IPS DF 6.9 (cell line): ENCODE measurements around the gene ZNF574.
"Not testable (repeated sequence)": the region's sequence is repeated elsewhere in the genome, so short reads cannot be mapped to it uniquely, and the experiment has no call there.

Experiments
- DNase-seq: peaks from one replicate; pipeline ENCODE4 v3.0.0-alpha.2; 2013; ENCODE audit warnings: low read depth, low spot score
- H3K27ac ChIP-seq: one replicate; pipeline ENCODE4 v1.5.1; 2013; ENCODE audit warnings: low read length, control low read depth
- H3K27me3 ChIP-seq: 2 replicates; pipeline ENCODE4 v1.6.1; 2013; ENCODE audit warnings: mild to moderate bottlenecking, low read length; ENCODE audit not compliant: control insufficient read depth, insufficient read depth
- H3K36me3 ChIP-seq: 2 replicates; pipeline ENCODE4 v1.6.1; 2013; ENCODE audit warnings: low read length; ENCODE audit not compliant: control insufficient read depth, insufficient read depth
- H3K4me1 ChIP-seq: 2 replicates; pipeline ENCODE4 v1.6.1; 2013; ENCODE audit warnings: low read length; ENCODE audit not compliant: control insufficient read depth, insufficient read depth
- H3K4me3 ChIP-seq: 2 replicates; pipeline ENCODE4 v1.5.1; 2013; ENCODE audit warnings: mild to moderate bottlenecking, low read length
- H3K9me3 ChIP-seq: 2 replicates; pipeline ENCODE4 v1.6.1; 2013; ENCODE audit warnings: low read length, inconsistent platforms; ENCODE audit not compliant: control insufficient read depth, insufficient read depth
- WGBS: extraction: QIAGEN DNeasy Blood & Tissue Kit; methylation state at CpG from one replicate; pipeline ENCODE4 v1.1.7; 2013; ENCODE audit warnings: mixed read lengths, missing lambda C conversion rate; ENCODE audit not compliant: insufficient read length, insufficient coverage; 5-methylcytosine and 5-hydroxymethylcytosine counted together

Gene ZNF574

DNA sequence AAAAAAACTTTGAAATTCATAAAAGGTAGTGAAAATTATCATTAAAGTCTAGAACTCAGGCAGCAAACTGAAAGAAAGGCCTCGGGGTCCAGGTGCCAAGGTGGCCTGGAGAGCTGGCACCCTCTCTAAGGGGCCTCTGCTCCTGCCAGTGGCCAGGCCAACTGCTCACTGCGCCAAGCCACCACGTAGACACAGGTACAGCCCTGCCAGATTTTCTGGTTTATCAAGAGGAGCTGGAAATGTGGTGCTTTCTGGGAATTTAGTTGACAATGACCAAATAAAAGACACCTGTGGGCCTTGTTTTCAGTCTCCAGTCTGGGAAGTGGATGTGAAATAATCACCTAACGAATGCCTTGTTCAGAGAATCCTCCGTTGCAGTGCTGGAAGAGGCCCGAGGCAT is 22.8 kb downstream of the ZNF574 start:
- H3K4me1 ChIP-seq: peaks cover 10% of the 10 kb centered on the region
- H3K9me3 ChIP-seq: no peaks in the 10 kb centered on the region
- H3K4me3 ChIP-seq: no peak overlapping the region
- no peaks in the 10 kb centered on the region for H3K27me3 ChIP-seq
- no peaks in the 10 kb centered on the region for H3K36me3 ChIP-seq
- no CpG with 5 or more reads among the region's 6 CpGs for WGBS
- H3K27ac ChIP-seq: no peak overlapping the region
- no peak for DNase-seq

DNA sequence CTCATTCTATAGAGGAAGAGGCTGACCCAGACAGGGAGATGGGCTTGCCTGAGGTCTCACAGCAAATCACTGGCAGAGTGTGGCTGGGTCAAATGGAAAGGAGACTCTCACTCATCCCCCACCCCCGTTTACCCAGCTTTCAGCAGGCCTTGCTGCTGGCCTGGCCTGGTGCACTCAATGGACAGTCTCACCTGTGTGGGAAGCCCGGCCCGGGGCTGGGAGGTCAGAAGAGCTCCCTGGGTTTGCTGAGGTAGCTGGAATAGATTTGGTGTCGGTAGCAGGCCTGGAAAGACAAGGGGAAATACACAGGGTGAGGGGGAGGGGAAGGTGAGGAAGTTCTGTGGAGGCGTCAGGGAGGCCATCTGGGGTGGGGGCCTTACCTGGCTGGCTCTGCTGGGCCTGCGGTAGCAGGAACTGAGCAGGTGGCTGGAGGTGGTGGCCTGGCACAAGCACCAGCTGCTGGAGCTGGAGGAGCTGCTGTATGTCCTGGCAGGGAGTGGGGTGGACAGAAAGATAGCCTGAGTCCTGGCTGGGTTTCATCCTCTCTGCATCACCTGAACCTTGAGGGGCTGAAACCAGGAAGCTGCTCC is 23.5 kb downstream of the ZNF574 start:
- Histone ChIP-seq H3K27ac (no peak overlapping the region), H3K9me3 (no peaks in the 10 kb centered on the region), H3K4me3 (no peak overlapping the region), H3K4me1 (peaks cover 10% of the 10 kb centered on the region), H3K27me3 (no peaks in the 10 kb centered on the region), H3K36me3 (no peaks in the 10 kb centered on the region)
- WGBS: no CpG with 5 or more reads among the region's 6 CpGs
- DNase-seq: no peak

DNA sequence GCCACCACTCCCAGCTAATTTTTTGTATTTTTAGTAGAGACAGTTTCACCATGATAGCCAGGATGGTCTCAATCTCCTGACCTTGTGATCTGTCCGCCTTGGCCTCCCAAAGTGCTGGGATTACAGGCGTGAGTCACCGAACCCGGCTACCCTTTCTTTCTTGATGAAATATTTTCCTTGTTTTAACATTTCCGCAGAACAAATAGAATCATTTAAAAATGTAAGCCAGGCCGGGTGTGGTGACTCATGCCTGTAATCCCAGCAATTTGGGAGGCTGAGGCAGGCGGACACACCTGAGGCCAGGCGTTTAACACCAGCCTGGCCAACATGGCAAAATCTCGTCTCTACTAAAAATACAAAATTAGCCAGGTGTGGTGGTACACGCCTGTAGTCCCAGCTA is 24.3 kb downstream of the ZNF574 start:
- H3K27me3 ChIP-seq, H3K36me3 ChIP-seq, H3K4me3 ChIP-seq, H3K4me1 ChIP-seq, H3K9me3 ChIP-seq, H3K27ac ChIP-seq, DNase-seq: not testable (repeated sequence)
- WGBS: no CpG with 5 or more reads among the region's 10 CpGs

DNA sequence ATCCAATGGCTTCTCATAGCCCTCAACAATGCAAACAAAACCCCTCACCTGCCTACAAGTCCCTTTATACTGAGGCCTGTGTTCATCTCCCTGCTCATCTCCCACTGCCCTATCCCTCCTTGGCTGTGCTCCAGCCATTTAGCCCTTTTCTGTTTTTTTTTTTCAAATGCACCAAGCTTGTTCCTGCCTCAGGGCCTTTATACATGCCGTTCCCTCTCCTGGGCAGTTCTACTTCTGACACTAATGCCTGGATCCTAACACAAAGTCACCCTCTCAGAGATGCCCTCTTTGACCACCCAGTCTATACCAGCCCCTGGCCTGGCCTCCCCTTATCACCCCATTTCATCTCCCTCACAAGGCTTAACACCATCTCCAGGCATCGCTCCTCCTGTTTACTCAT is 26.9 kb downstream of the ZNF574 start:
- no peaks in the 10 kb centered on the region for H3K27me3 ChIP-seq
- no peaks in the 10 kb centered on the region for H3K9me3 ChIP-seq
- H3K36me3 ChIP-seq: no peaks in the 10 kb centered on the region
- H3K4me3 ChIP-seq: no peak overlapping the region
- no peak for DNase-seq
- H3K4me1 ChIP-seq: peaks cover 5% of the 10 kb centered on the region
- H3K27ac ChIP-seq: no peak overlapping the region
- WGBS: no CpG with 5 or more reads among the region's 2 CpGs

DNA sequence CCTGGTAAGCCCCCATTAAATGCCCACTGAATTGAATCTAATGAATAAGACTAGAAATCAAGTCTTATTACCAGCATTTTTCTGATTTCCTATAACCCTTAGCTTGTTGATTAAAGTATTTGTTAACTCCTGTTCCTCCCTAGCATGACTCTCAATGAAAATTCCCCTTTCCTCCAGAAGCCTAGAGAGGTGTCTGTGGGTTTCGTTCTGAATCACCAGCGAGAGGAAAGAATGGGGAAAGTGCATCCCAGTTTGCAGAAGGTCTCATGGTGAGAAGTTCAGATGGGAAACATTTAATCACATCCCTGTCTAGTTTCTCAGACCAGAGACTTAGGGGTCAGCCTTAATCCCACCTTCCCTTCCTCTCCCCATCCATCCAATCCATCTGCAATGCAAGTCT is 29.4 kb downstream of the ZNF574 start:
- WGBS: no CpG with 5 or more reads among the region's 2 CpGs

DNA sequence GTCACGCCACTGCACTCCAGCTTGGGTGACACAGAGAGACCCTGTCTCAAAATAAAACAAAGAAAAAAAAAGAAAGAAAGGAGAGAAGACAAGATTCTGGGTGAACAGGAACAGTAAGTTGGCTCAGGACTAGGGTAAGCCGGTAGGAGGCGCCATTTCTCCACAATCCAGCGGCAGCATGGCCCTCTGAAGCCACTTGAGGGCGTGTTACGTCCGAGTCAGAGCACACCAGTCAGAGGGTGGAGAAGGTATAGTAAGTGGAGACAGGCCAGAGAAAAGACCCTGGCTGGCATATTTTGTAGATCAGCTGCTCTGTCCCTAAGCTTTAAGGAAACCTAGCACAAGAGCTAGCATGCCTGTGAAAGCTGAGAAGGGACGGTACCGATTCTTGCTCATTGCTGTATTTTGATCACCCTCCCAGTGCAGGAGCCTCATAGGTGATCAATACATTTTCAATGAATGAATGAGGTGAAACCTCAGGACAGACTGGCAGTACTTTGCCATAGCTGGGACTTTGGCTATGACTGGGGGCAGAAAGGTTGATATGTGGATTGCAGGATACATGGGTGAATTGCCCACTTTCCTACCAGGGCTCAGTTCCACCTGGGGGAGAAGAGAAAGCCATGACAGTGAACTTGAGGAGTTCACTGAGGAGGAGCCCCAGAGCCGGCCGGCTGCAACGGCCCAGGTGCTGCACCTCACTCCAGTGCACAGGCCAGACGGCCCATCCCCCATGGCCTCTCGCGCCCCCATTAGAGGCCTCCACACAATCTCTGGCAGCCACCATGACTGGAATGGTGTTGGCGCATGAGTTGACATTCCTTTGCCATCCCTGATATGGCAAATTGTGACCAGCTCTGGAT is 32.8 kb downstream of the ZNF574 start:
- peaks cover 1% of the 10 kb centered on the region; the same call in 1 of the 2 replicates for H3K4me1 ChIP-seq

More for the DNA sequence above, 29.4 kb downstream of the ZNF574 start:
- peaks cover 1% of the 10 kb centered on the region; the same call in 1 of the 2 replicates for H3K4me1 ChIP-seq
- DNase-seq: no peak
- H3K9me3 ChIP-seq: no peaks in the 10 kb centered on the region
- H3K27ac ChIP-seq: no peak overlapping the region
- H3K36me3 ChIP-seq: no peaks in the 10 kb centered on the region
- H3K4me3 ChIP-seq: no peak overlapping the region
- H3K27me3 ChIP-seq: no peaks in the 10 kb centered on the region

DNA sequence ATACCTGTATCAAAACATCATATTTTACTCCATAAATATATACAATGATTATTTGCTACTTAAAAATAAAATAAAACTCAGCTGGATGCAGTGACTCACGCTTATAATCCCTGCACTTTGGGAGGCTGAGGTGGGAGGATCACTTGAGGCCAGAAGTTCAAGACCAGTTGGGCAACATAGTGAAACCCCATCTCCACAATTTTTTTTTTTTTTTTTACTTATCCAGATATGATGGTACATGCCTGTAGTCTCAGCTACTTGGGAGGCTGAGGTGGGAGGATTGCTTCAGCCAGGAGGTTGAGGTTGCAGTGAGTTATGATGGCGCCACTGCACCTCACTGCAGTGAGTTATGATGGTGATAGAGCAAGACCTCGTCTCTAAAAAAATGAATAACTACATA is 33.9 kb downstream of the ZNF574 start:
- DNase-seq: no peak
- WGBS: no CpG with 5 or more reads among the region's 3 CpGs
- Histone ChIP-seq H3K36me3 (no peaks in the 10 kb centered on the region), H3K27me3 (no peaks in the 10 kb centered on the region), H3K9me3 (no peaks in the 10 kb centered on the region), H3K4me1 (peaks cover 4% of the 10 kb centered on the region), H3K27ac (no peak overlapping the region), H3K4me3 (no peak overlapping the region)

More for the DNA sequence above, 32.8 kb downstream of the ZNF574 start:
- H3K36me3 ChIP-seq: no peaks in the 10 kb centered on the region
- H3K27me3 ChIP-seq: no peaks in the 10 kb centered on the region
- no peak overlapping the region for H3K27ac ChIP-seq
- no peak overlapping the region for H3K4me3 ChIP-seq
- H3K9me3 ChIP-seq: no peaks in the 10 kb centered on the region
- no peak for DNase-seq
- WGBS: no CpG with 5 or more reads among the region's 16 CpGs

DNA sequence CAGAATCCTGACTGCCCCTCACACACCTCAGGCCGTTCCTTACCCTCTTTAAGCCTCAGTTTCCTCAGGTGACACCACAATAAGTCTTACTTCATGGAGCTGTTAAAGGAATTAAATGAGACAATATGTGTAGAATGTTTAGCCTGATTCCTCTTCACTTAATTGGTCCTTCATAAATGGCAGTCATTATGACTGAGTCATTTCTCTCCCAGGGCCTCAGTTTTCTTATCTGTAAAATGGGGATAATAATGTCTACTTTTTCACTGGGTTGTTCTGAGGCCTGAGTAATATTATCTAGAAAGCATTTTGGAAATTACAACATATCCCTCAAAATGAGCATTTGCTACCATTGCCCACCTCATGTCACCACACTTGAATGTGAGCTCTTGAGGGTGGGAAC is 34.7 kb downstream of the ZNF574 start:
- no peaks in the 10 kb centered on the region for H3K36me3 ChIP-seq
- H3K27me3 ChIP-seq: no peaks in the 10 kb centered on the region
- DNase-seq: no peak
- H3K4me3 ChIP-seq: no peak overlapping the region
- peaks cover 4% of the 10 kb centered on the region for H3K4me1 ChIP-seq
- WGBS: no CpG with 5 or more reads among the region's 1 CpG
- H3K9me3 ChIP-seq: no peaks in the 10 kb centered on the region
- H3K27ac ChIP-seq: no peak overlapping the region

DNA sequence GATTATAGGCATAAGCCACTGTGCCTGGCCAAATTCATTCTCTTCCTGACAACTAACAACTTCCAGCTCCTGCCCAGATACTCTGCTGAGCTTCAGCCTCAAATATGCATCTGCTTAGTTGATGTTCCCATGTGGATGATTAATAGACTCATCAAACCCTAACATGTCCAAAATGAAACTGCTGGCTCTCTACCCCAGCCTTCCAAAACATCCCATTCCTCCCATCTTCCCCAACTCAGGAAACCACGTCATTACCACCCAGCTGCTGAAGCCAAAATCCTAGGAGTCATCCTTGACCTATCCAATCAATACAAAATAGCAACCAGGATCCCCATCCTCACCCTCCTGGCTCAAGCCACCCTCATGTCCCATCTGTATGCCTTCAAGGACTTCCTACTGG is 35.4 kb downstream of the ZNF574 start:
- Histone ChIP-seq H3K27me3 (no peaks in the 10 kb centered on the region), H3K9me3 (no peaks in the 10 kb centered on the region), H3K4me1 (peaks cover 4% of the 10 kb centered on the region), H3K36me3 (no peaks in the 10 kb centered on the region), H3K27ac (no peak overlapping the region), H3K4me3 (no peak overlapping the region)
- no peak for DNase-seq
- no CpG with 5 or more reads among the region's 1 CpG for WGBS

DNA sequence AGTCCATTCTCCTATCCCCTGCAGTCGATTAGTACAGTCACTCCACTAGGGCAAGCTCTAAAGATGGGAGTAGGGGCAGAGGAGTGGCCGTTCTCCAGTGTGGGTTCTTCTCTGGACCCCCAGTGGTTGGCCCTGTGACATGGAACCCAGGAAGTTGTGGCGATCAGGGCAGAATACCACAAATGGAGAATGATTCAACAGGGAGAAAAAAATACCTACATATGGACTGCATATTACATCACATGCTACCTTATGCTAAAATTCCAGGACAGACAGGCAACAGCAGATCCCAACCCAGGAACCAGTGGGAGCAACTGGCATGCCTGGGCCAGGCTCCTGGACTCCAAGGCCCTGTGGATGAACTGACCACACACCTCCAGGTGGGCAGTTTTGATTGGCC is 35.8 kb downstream of the ZNF574 start:
- H3K36me3 ChIP-seq: no peaks in the 10 kb centered on the region
- H3K4me1 ChIP-seq: peaks cover 4% of the 10 kb centered on the region
- WGBS: no CpG with 5 or more reads among the region's 3 CpGs
- no peaks in the 10 kb centered on the region for H3K9me3 ChIP-seq
- H3K27ac ChIP-seq: no peak overlapping the region
- no peak overlapping the region for H3K4me3 ChIP-seq
- DNase-seq: no peak
- H3K27me3 ChIP-seq: no peaks in the 10 kb centered on the region
